Measurements from ENCODE around the gene TSFM.

Gene TSFM

DNA sequence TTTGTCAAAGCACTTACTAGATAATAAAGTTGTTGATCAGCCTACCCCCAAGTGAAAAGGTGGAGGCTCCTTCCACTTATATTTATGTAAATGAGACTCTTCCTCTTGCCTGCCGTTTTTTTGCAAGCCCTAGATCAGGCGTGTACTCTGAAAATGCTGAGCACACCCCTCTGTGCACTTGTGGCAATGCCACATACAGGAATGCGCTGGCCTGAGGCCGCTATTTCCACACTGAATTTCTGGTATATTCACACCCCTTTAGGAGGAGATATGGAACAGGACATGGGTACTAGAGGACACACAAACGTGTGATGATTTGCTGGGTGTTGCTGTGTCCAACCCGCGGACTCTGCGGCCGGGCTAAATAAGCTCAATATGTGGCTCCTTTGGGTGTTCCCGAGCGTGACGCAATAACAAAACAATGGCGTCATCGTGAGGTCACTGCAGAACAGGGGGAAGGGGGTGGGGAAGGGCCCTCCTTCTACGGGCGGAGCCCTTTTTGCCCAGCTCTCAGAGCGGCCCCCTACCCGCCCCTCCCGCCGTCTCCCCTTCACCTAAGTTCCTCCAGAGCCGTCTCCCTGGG lies 38.3 kb upstream of the TSFM start:
- Histone ChIP-seq H3K4me2 (ENCODE audit: insufficient read depth, low read length, poor library complexity, severe bottlenecking) (peak overlapping the region; percentile 56), H3K27me3 (ENCODE audit: control insufficient read depth in 3 of 3, insufficient read depth in 3 of 3, low read depth in 1 of 3, low read length in 3 of 3) (peaks cover 0 to 27% (median under 1%) of the 10 kb centered on the region in 3 experiments), H3K9me3 (replicated peaks in 1 of 2; ENCODE audit: control insufficient read depth in 2 of 2, insufficient read depth in 1 of 2, low read depth in 1 of 2, low read length in 2 of 2) (no peaks in the 10 kb centered on the region), H3K27ac (replicated peaks; ENCODE audit: low read length) (peak overlapping the region; percentile 63), H2BK120ac (ENCODE audit: low read depth, low read length) (no peak overlapping the region), H3K36me3 (replicated peaks in 1 of 2; ENCODE audit: control insufficient read depth in 2 of 2, insufficient read depth in 2 of 2, low read length in 2 of 2) (peaks cover 16 to 37% of the 10 kb centered on the region in 2 donors), H2AK5ac (ENCODE audit: low read depth, low read length) (no peak overlapping the region), H2BK15ac (ENCODE audit: low read length) (no peak overlapping the region), H3K79me1 (ENCODE audit: low read depth, low read length) (no peaks in the 10 kb centered on the region), H3K4me1 (ENCODE audit: control insufficient read depth in 2 of 2, insufficient read depth in 1 of 2, low read depth in 1 of 2, low read length in 2 of 2) (peaks cover 9 to 27% of the 10 kb centered on the region in 2 donors), H3K4me3 (ENCODE audit: low read length in 2 of 2) (peak overlapping the region; percentile 76 to 87), H3K4ac (ENCODE audit: low read length) (no peak overlapping the region), H4K91ac (ENCODE audit: low read depth, low read length, poor library complexity) (no peak overlapping the region), H3K9ac (ENCODE audit: low read depth, low read length, poor library complexity) (no peak overlapping the region), H4K8ac (ENCODE audit: low read depth, low read length) (no peak overlapping the region), H2AFZ (ENCODE audit: low read length) (peak overlapping the region; percentile 90), H3K18ac (ENCODE audit: low read length) (peak overlapping the region; percentile 5), H2BK5ac (ENCODE audit: low read length) (no peak overlapping the region), H2BK12ac (ENCODE audit: low read length) (no peak overlapping the region), H3K23ac (ENCODE audit: low read depth, low read length, poor library complexity) (no peak overlapping the region), H3K14ac (ENCODE audit: low read length) (no peak overlapping the region)
- no CpG with 5 or more reads among the region's 21 CpGs for WGBS, 2 donors (ENCODE audit: extremely low coverage in 2 of 2, insufficient read length in 2 of 2, insufficient replicate concordance in 1 of 2)
- no peak for DNase-seq (ENCODE audit: low spot score)

DNA sequence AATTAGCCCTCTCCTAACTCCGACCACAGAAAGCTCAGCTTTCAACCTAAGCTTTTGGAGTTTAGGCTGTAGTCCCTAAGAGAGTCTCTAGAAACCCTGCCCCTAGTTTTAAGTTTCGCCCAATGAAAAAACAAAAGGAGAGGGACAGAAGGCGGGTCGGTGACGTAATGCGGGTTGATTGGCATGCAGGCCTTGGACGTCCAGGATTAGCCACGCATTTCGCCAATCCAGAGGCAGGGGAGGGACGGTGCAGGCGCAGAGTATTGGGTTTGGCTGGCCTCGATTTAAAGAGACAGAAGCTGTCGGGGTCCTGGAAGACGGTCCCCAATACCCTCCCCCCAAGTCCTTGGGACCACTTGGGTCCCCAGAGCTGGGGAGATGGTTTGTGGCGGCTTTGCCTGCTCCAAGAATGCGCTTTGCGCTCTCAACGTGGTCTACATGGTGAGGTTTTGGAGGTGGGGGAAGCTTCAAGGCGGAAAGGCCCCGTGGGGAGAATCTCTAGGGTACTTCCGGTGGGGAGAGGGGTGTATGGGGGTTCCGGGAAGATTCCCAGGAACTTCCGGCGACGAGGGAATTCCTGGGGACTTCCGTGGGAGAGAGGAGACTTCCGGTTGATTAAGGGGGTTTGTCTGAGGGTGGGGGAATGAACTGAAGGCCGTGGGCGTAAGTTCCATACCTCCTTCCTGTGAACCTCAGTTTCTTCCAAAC lies 37.7 kb upstream of the TSFM start, which contains the start of gene TSPAN31:
Gene TSPAN31, plus strand, starts transcription at position 263 of the 708 bp plus-strand sequence. Its CDS starts 116 bp downstream, at position 379.
- Histone ChIP-seq H4K91ac (ENCODE audit: low read depth, low read length, poor library complexity) (no peak within 1 kb of the TSS), H3K79me1 (ENCODE audit: low read depth, low read length) (no peaks in the 10 kb centered on the region), H3K4me3 (ENCODE audit: low read length in 2 of 2) (peak within 1 kb of the TSS; percentile 82 to 87), H3K4me1 (ENCODE audit: control insufficient read depth in 2 of 2, insufficient read depth in 1 of 2, low read depth in 1 of 2, low read length in 2 of 2) (peaks cover 4 to 21% of the 10 kb centered on the region in 2 donors), H3K9ac (ENCODE audit: low read depth, low read length, poor library complexity) (peak within 1 kb of the TSS; percentile 79), H2AK5ac (ENCODE audit: low read depth, low read length) (peak within 1 kb of the TSS; percentile 51), H3K4ac (ENCODE audit: low read length) (no peak within 1 kb of the TSS), H3K27ac (replicated peaks; ENCODE audit: low read length) (peak within 1 kb of the TSS; percentile 81), H3K27me3 (ENCODE audit: control insufficient read depth in 3 of 3, insufficient read depth in 3 of 3, low read depth in 1 of 3, low read length in 3 of 3) (peaks cover 0 to 21% (median 0%) of the 10 kb centered on the region in 3 experiments), H4K8ac (ENCODE audit: low read depth, low read length) (no peak within 1 kb of the TSS), H3K9me3 (replicated peaks in 1 of 2; ENCODE audit: control insufficient read depth in 2 of 2, insufficient read depth in 1 of 2, low read depth in 1 of 2, low read length in 2 of 2) (no peaks in the 10 kb centered on the region), H2BK12ac (ENCODE audit: low read length) (no peak within 1 kb of the TSS), H2BK15ac (ENCODE audit: low read length) (no peak within 1 kb of the TSS), H3K4me2 (ENCODE audit: insufficient read depth, low read length, poor library complexity, severe bottlenecking) (peak within 1 kb of the TSS; percentile 85), H3K14ac (ENCODE audit: low read length) (no peak within 1 kb of the TSS), H3K23ac (ENCODE audit: low read depth, low read length, poor library complexity) (peak within 1 kb of the TSS; percentile 14), H3K18ac (ENCODE audit: low read length) (peak within 1 kb of the TSS; percentile 97), H2AFZ (ENCODE audit: low read length) (peak within 1 kb of the TSS; percentile 90), H2BK5ac (ENCODE audit: low read length) (no peak within 1 kb of the TSS), H3K36me3 (replicated peaks in 1 of 2; ENCODE audit: control insufficient read depth in 2 of 2, insufficient read depth in 2 of 2, low read length in 2 of 2) (peaks cover 18 to 43% of the 10 kb centered on the region in 2 donors), H2BK120ac (ENCODE audit: low read depth, low read length) (no peak within 1 kb of the TSS)
- DNase-seq (ENCODE audit: low spot score), result peak; percentile 91
- WGBS, 2 donors (ENCODE audit: extremely low coverage in 2 of 2, insufficient read length in 2 of 2, insufficient replicate concordance in 1 of 2), result no CpG with 5 or more reads among the region's 29 CpGs

DNA sequence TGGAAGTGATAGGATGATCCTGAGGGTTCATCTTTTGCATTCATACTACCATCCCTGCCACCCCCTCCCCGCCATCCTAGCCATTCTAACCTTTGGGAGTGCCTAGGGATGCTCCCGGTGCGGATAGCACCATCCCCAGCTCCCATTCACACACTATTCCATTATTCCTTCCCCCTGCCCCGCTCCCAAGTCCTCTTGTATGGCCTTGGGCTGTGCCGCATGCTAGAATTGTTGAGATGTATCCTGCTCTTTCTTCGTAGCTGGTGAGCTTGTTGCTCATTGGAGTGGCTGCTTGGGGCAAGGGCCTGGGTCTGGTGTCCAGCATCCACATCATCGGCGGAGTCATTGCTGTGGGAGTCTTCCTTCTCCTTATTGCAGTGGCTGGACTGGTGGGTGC lies 37.1 kb upstream of the TSFM start:
- peaks cover 21 to 49% of the 10 kb centered on the region in 2 donors for H3K36me3 ChIP-seq (replicated peaks in 1 of 2; ENCODE audit: control insufficient read depth in 2 of 2, insufficient read depth in 2 of 2, low read length in 2 of 2)
- H3K4me1 ChIP-seq (ENCODE audit: control insufficient read depth in 2 of 2, insufficient read depth in 1 of 2, low read depth in 1 of 2, low read length in 2 of 2), result peaks cover 4 to 20% of the 10 kb centered on the region in 2 donors
- peak overlapping the region; percentile 85 for H3K4me2 ChIP-seq (ENCODE audit: insufficient read depth, low read length, poor library complexity, severe bottlenecking)
- no peak overlapping the region for H2BK120ac ChIP-seq (ENCODE audit: low read depth, low read length)
- peak overlapping the region; percentile 51 for H2AK5ac ChIP-seq (ENCODE audit: low read depth, low read length)
- H3K9ac ChIP-seq (ENCODE audit: low read depth, low read length, poor library complexity), result peak overlapping the region; percentile 68
- no peak overlapping the region for H3K4ac ChIP-seq (ENCODE audit: low read length)
- DNase-seq (ENCODE audit: low spot score), result no peak
- H3K14ac ChIP-seq (ENCODE audit: low read length), result no peak overlapping the region
- H3K79me1 ChIP-seq (ENCODE audit: low read depth, low read length), result no peaks in the 10 kb centered on the region
- peak overlapping the region; percentile 14 for H3K23ac ChIP-seq (ENCODE audit: low read depth, low read length, poor library complexity)
- H3K27me3 ChIP-seq (ENCODE audit: control insufficient read depth in 3 of 3, insufficient read depth in 3 of 3, low read depth in 1 of 3, low read length in 3 of 3), result peaks cover 0 to 16% (median 0%) of the 10 kb centered on the region in 3 experiments
- no peak overlapping the region for H3K27ac ChIP-seq (replicated peaks; ENCODE audit: low read length)
- no peak overlapping the region for H4K8ac ChIP-seq (ENCODE audit: low read depth, low read length)
- no peak overlapping the region for H4K91ac ChIP-seq (ENCODE audit: low read depth, low read length, poor library complexity)
- H2BK15ac ChIP-seq (ENCODE audit: low read length), result no peak overlapping the region
- WGBS, 2 donors (ENCODE audit: extremely low coverage in 2 of 2, insufficient read length in 2 of 2, insufficient replicate concordance in 1 of 2), result no CpG with 5 or more reads among the region's 8 CpGs
- H3K9me3 ChIP-seq (replicated peaks in 1 of 2; ENCODE audit: control insufficient read depth in 2 of 2, insufficient read depth in 1 of 2, low read depth in 1 of 2, low read length in 2 of 2), result no peaks in the 10 kb centered on the region
- H2AFZ ChIP-seq (ENCODE audit: low read length), result peak overlapping the region; percentile 90
- H2BK5ac ChIP-seq (ENCODE audit: low read length), result no peak overlapping the region
- H3K4me3 ChIP-seq (ENCODE audit: low read length in 2 of 2), result peak overlapping the region; percentile 82 to 87
- peak overlapping the region; percentile 1 for H3K18ac ChIP-seq (ENCODE audit: low read length)
- H2BK12ac ChIP-seq (ENCODE audit: low read length), result no peak overlapping the region

DNA sequence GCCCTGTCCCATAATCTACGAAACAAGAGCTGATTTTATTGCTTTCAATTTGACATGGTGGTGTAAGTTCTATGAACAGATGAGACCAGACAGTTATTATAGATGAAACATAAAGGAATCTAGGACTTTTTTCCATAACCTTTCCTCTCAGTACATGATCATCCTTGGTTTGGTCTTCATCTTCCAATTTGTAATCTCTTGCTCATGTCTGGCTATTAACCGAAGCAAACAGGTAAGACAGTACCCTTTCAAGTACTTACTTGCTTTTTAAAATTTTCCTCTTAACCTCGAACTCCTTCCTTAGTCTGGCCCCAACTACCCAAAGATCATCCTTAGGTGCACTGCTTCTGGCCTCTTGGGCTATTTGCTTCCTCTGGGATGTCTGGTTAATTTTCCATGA lies 36.6 kb upstream of the TSFM start:
- peaks cover 0 to 10% (median 0%) of the 10 kb centered on the region in 3 experiments for H3K27me3 ChIP-seq (ENCODE audit: control insufficient read depth in 3 of 3, insufficient read depth in 3 of 3, low read depth in 1 of 3, low read length in 3 of 3)
- H3K27ac ChIP-seq (replicated peaks; ENCODE audit: low read length), result no peak overlapping the region
- no peak overlapping the region for H3K4ac ChIP-seq (ENCODE audit: low read length)
- H3K4me3 ChIP-seq (ENCODE audit: low read length in 2 of 2), result peak overlapping the region in 1 of 2 donors; percentile 87
- H3K18ac ChIP-seq (ENCODE audit: low read length), result no peak overlapping the region
- peaks cover 25 to 54% of the 10 kb centered on the region in 2 donors for H3K36me3 ChIP-seq (replicated peaks in 1 of 2; ENCODE audit: control insufficient read depth in 2 of 2, insufficient read depth in 2 of 2, low read length in 2 of 2)
- no peak overlapping the region for H2AFZ ChIP-seq (ENCODE audit: low read length)
- no peak overlapping the region for H2BK15ac ChIP-seq (ENCODE audit: low read length)
- no peak overlapping the region for H4K8ac ChIP-seq (ENCODE audit: low read depth, low read length)
- no peak for DNase-seq (ENCODE audit: low spot score)
- no peak overlapping the region for H3K14ac ChIP-seq (ENCODE audit: low read length)
- H3K9ac ChIP-seq (ENCODE audit: low read depth, low read length, poor library complexity), result no peak overlapping the region
- H4K91ac ChIP-seq (ENCODE audit: low read depth, low read length, poor library complexity), result no peak overlapping the region
- no peak overlapping the region for H2BK12ac ChIP-seq (ENCODE audit: low read length)
- H2AK5ac ChIP-seq (ENCODE audit: low read depth, low read length), result no peak overlapping the region
- peak overlapping the region; percentile 85 for H3K4me2 ChIP-seq (ENCODE audit: insufficient read depth, low read length, poor library complexity, severe bottlenecking)
- no peak overlapping the region for H3K23ac ChIP-seq (ENCODE audit: low read depth, low read length, poor library complexity)
- H2BK120ac ChIP-seq (ENCODE audit: low read depth, low read length), result no peak overlapping the region
- peaks cover under 1% of the 10 kb centered on the region for H3K79me1 ChIP-seq (ENCODE audit: low read depth, low read length)
- no peak overlapping the region for H2BK5ac ChIP-seq (ENCODE audit: low read length)
- H3K9me3 ChIP-seq (replicated peaks in 1 of 2; ENCODE audit: control insufficient read depth in 2 of 2, insufficient read depth in 1 of 2, low read depth in 1 of 2, low read length in 2 of 2), result no peaks in the 10 kb centered on the region
- no CpG with 5 or more reads among the region's 3 CpGs for WGBS, 2 donors (ENCODE audit: extremely low coverage in 2 of 2, insufficient read length in 2 of 2, insufficient replicate concordance in 1 of 2)
- peaks cover 8 to 21% of the 10 kb centered on the region in 2 donors for H3K4me1 ChIP-seq (ENCODE audit: control insufficient read depth in 2 of 2, insufficient read depth in 1 of 2, low read depth in 1 of 2, low read length in 2 of 2)

Data from neuronal stem cell (in vitro differentiated cells).